Cardiac muscle cell (in vitro differentiated cells and primary cell): ENCODE data around the gene SERPINA5. TPM values are rescaled to one million over a fixed set of nuclear protein-coding genes. Genes with fewer than 3 reads are reported as not detected.

ENCODE experiments used
- DNase-seq, 2 donors: peaks; one replicate each; pipeline versions ENCODE4 v3.0.0 to v3.0.0-alpha.2; 2010 to 2017; ENCODE audit warnings: low read depth in 1 of 2, low spot score in 1 of 2
- H3K27ac ChIP-seq: fragments of 200-600 bp; sonication (generic); 2 replicates; pipeline ENCODE4 v1.5.1; 2016
- H3K27me3 ChIP-seq: fragments of 200-600 bp; sonication (generic); 2 replicates; pipeline ENCODE4 v1.6.0; 2016; ENCODE audit warnings: control low read depth
- H3K36me3 ChIP-seq: fragments of 200-600 bp; sonication (generic); 2 replicates; pipeline ENCODE4 v1.5.1; 2016; ENCODE audit warnings: control low read depth
- H3K4me1 ChIP-seq: fragments of 200-600 bp; sonication (generic); 2 replicates; pipeline ENCODE4 v1.8.1; 2017; ENCODE audit warnings: low read depth, mild to moderate bottlenecking, mixed run types
- H3K4me3 ChIP-seq: fragments of 200-600 bp; sonication (generic); 2 replicates; pipeline ENCODE4 v1.5.1; 2016; ENCODE audit warnings: mild to moderate bottlenecking
- H3K9me3 ChIP-seq: fragments of 200-600 bp; sonication (generic); 2 replicates; pipeline ENCODE4 v1.5.1; 2017; ENCODE audit warnings: low read depth, mild to moderate bottlenecking, control low read depth
- polyA plus RNA-seq: library from polyadenylated mRNA; unstranded; fragments of >200 nt; fragmentation: Nextera tagmentation; extraction: Ambion mirVana; gene quantifications from 2 replicates; pipeline ENCODE4 v1.2.1, GENCODE V29; 2016
- total RNA-seq: library from RNA; depleted of rRNA; stranded (reverse); fragments of >200 nt; gene quantifications from 2 replicates; pipeline ENCODE4 v1.2.3, GENCODE V29; 2016
- TF ChIP-seq, protein P1 (sequence below): IDR thresholded peaks from 2 replicates; pipeline ENCODE4 v1.5.1; 2012; ENCODE audit warnings: low read depth, mild to moderate bottlenecking, low read length

Gene SERPINA5
- total and polyA plus RNA-seq, 2 experiments from 2014 or later: not detected

- Histone ChIP-seq H3K9me3 (no peaks in the 10 kb centered on the region), H3K27me3 (no peaks in the 10 kb centered on the region), H3K4me3 (no peak overlapping the region), H3K4me1 (no peaks in the 10 kb centered on the region), H3K36me3 (no peaks in the 10 kb centered on the region), H3K27ac (no peak overlapping the region)
- no peak for DNase-seq
- TF ChIP-seq, protein P1, sequence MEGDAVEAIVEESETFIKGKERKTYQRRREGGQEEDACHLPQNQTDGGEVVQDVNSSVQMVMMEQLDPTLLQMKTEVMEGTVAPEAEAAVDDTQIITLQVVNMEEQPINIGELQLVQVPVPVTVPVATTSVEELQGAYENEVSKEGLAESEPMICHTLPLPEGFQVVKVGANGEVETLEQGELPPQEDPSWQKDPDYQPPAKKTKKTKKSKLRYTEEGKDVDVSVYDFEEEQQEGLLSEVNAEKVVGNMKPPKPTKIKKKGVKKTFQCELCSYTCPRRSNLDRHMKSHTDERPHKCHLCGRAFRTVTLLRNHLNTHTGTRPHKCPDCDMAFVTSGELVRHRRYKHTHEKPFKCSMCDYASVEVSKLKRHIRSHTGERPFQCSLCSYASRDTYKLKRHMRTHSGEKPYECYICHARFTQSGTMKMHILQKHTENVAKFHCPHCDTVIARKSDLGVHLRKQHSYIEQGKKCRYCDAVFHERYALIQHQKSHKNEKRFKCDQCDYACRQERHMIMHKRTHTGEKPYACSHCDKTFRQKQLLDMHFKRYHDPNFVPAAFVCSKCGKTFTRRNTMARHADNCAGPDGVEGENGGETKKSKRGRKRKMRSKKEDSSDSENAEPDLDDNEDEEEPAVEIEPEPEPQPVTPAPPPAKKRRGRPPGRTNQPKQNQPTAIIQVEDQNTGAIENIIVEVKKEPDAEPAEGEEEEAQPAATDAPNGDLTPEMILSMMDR: no peak
Measured at GRCh38 chr14:94562022-94562421, 19.2 kb upstream of the SERPINA5 start.

GRCh38 chr14:94562941-94563883 lies 18.0 kb upstream of the SERPINA5 start:
- H3K4me1 ChIP-seq: no peaks in the 10 kb centered on the region
- H3K27ac ChIP-seq: no peak overlapping the region
- no peak for DNase-seq
- H3K4me3 ChIP-seq: no peak overlapping the region
- H3K9me3 ChIP-seq: no peaks in the 10 kb centered on the region
- TF ChIP-seq, protein P1: no peak
- no peaks in the 10 kb centered on the region for H3K36me3 ChIP-seq
- no peaks in the 10 kb centered on the region for H3K27me3 ChIP-seq

- Histone ChIP-seq H3K27me3 (no peaks in the 10 kb centered on the region), H3K9me3 (no peaks in the 10 kb centered on the region), H3K4me1 (no peaks in the 10 kb centered on the region), H3K4me3 (no peak overlapping the region), H3K27ac (no peak overlapping the region), H3K36me3 (no peaks in the 10 kb centered on the region)
- DNase-seq: no peak
- TF ChIP-seq, protein P1: no peak
Measured at GRCh38 chr14:94564381-94564780, 16.8 kb upstream of the SERPINA5 start.

DNA sequence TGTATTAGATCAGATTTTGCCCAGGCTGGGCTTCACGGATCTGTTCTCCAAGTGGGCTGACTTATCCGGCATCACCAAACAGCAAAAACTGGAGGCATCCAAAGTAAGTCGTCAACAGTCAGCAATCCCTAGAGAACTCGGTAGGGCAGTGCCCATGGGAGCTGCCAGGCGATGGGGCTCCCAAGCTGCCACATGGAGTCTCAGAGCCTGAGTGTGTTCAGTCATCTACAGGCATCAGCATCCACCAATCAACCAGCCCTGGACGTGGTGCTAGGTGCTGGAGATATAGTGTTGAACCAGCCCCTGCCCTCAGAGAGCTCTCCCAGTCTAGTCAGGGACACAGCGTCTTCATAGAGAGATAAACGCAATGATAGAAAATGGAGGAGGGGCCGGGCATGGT lies 13.0 kb upstream of the SERPINA5 start:
- Histone ChIP-seq H3K27ac (no peak overlapping the region), H3K36me3 (no peaks in the 10 kb centered on the region), H3K27me3 (no peaks in the 10 kb centered on the region), H3K9me3 (no peaks in the 10 kb centered on the region), H3K4me3 (no peak overlapping the region), H3K4me1 (no peaks in the 10 kb centered on the region)
- DNase-seq: no peak
- TF ChIP-seq, protein P1: no peak

- TF ChIP-seq, protein P1: no peak
Measured at GRCh38 chr14:94569381-94570001, 11.7 kb upstream of the SERPINA5 start.

More at GRCh38 chr14:94569381-94570001, 11.7 kb upstream of the SERPINA5 start:
- DNase-seq: no peak
- no peaks in the 10 kb centered on the region for H3K9me3 ChIP-seq
- no peaks in the 10 kb centered on the region for H3K4me1 ChIP-seq
- H3K4me3 ChIP-seq: no peak overlapping the region
- H3K27me3 ChIP-seq: no peaks in the 10 kb centered on the region
- no peaks in the 10 kb centered on the region for H3K36me3 ChIP-seq
- no peak overlapping the region for H3K27ac ChIP-seq
